Measurements from ENCODE around the gene OLFML2A.

GRCh38 chr9:124747065-124747464, 29.9 kb upstream of the OLFML2A start:
- no peak for TF ChIP-seq EZH2phosphoT487 (IDR thresholded peaks at IDR 0.05; ENCODE audit: insufficient read depth, low read depth)
- no peak for TF ChIP-seq EZH2 (IDR thresholded peaks at IDR 0.05; ENCODE audit: insufficient read depth, poor library complexity, severe bottlenecking)
